GM20431 (cell line): ENCODE results near the gene TMEM254.
"Not testable (repeated sequence)": the region's sequence is repeated elsewhere in the genome, so short reads cannot be mapped to it uniquely, and the experiment has no call there.

Source experiments
- in situ Hi-C: fragments of 300-500 bp; cut with MseI, MboI; formaldehyde crosslinking; loops from one replicate; pipeline ENCODE4 v1.15.0; 2020; ENCODE audit warnings: low sequenced_read_pairs; ENCODE audit not compliant: unreplicated experiment

The TMEM254 gene

DNA sequence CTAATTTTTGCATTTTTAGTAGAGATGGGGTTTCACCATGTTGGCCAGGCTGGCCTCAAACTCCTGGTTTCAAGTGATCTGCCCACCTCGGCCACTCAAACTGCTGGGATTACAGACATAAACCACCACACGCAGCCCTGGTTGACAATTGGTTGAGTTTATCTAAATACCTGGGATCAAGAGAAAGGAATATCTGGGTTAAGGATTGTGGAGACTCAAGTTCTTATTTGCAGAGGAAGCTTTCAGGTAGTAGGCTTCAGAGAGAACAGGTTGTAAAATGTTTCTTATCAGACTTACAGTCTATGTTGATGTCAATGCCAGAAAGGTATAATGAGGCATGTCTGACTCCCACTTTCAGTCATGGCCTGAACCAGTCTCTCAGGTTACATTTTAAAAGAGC, 5.9 kb upstream of the TMEM254 start:
- in situ Hi-C loops = no loop called here

DNA sequence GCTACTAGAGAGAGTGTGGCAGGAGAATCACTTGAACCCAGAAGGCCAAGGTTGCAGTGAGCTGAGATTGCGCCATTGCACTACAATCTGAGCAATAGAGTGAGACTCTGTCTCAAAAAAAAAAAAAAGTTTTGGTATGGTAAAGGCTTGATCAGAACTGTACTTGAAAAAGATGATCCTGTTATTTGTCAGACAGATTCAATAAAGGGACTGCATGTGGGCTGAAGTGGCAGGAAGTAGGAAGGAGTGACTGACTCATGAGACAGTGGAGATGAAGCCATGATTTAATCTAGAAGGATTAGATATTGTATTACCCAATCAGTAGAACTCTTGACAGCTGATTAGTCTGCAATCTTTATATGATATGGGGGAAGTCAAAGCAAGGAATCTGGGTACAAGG, 2.7 kb upstream of the TMEM254 start:
- in situ Hi-C loops = no loop called here

DNA sequence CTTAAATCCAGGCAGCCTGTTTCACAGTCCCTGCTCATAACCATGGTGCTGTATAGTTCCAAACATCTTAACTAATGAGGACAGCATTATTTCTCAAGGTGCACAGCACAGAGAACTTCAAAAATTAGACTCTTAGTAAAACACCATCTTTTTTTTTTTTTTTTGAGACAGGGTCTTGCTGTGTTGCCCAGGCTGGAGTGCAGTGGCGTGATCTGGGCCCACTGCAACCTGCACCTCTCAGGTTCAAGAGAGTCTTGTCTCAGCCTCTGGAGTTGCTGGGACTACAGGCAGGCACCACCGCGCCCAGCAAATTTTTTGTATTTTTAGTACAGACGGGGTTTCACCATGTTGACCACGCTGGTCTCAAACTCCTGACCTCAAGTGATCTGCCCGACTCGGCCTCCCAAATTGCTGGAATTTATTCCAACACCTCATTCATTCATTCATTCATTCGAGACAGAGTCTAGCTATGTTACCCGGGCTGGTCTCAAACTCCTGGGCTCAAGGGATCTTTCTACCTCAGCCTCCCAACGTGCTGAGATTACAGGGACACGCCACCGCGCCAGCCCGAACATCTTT, 507 bp upstream of the TMEM254 start:
- in situ Hi-C loops = no loop called here

DNA sequence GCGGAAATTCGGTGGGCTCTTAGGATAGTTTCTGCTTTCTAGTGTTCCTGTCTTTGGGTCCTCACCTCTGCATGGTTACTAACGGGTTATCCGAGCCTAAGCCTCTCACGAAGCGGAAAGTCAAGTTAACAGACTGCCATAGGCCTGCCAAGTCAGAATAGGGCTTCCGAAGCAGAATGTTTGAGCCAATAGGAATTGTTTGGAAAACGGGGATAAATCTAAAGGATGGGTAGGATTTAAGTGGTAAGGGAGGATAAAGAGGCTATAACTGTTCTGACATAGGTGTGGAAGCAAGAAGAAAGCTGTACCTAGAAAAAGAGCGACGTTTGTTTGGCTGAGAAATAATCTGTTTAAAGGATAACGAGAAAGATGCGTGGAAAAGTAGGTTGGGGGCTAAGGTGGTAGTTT, 851 bp downstream of the TMEM254 start:
- in situ Hi-C loops = no loop called here

DNA sequence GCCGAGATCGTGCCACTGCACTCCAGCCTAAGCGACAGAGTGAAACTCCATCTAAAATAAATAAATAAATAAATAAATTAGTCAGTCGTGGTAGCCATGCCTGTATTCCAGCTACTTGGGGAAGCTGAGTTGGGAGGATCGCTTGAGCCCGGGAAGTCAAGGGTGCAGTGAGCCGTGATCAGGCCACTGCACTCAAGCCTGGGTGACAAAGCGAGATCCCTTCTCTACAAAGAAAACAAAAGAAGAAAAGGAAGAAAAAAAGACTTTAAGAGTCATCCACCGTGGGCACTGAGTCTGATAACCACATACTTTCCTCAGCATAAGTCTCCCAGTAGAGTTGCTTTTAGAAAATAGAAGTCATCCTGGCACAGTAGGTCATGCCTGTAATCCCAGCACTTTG, 2.6 kb downstream of the TMEM254 start:
- in situ Hi-C loops = no loop called here

DNA sequence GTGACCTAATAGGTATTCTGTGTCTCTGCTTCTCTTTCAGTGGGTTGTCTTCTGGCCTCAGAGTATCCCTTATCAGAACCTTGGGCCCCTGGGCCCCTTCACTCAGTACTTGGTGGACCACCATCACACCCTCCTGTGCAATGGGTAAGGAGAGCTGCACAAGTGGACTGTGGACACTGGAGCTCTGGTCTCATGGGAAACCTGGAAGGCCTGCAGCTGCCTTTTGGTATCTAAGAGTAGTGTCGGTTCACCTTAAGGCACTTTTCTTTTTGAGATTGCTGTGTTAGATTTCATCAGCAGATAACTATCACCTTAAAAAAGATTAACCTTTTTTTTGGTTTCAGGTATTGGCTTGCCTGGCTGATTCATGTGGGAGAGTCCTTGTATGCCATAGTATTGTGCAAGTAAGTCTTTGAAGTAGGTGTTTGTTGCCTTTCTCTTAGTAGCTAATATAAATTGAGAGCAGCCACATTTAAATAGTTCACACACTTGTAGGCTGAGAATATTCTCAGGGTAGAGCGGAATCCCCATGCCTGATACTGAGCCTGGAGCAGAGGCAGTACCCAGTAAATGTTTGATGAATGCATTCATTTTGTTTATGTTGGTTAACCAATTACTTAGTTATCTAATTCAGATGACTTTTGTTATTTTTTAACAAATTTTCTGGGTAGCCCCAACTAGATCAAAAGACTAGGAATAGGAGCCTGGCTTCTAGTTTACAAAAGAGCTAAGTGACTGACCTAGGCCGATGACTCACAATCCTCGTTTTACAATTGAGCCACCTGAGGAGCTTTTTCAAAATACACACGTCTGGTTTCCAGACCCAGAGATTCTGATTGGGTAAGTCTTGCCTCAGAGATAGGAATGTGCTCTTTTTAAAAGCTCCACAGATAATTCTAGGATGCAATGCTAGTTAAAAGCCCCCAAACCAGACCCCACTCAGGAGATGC, 3.6 kb downstream of the TMEM254 start:
- in situ Hi-C loops = no loop called here

DNA sequence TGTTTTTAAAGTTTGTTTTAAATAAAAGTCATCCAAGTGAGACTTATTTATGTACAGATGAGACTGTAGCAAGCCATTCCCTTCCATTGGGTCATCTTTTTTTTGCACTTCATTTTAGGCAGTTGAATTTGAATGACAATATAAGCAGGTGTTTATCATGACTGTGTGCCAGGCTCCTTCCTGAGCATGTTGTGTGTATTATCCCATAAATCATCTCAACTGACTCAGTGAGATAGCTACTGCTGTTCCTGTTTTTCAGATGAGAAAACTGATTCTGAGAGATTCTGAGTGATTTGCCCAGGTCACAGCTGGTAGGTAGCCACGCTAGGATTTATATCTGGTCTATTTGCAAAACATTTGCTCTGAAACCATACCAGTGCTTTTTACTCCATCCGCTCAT, 11.7 kb downstream of the TMEM254 start:
- in situ Hi-C loops = no loop called here

DNA sequence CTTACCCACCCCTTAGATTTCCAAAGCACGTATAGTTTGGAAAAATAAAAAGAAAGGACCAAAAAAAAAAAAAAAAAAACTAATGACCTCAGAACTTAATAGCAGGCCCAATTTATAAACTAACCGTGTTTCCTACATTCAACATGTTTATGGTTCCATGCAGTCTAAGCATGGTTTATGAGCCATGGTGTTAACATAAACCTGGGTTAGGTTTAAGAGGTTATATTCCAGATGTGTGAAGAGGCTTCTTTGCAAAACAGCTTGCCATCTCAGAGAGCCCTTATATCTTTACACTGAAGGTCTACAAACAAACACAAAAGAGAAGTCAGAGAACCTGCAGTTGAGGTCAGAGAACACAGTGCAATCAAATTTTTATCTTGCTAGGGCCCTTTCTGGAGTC, 15.8 kb downstream of the TMEM254 start:
- in situ Hi-C loops = no loop called here

DNA sequence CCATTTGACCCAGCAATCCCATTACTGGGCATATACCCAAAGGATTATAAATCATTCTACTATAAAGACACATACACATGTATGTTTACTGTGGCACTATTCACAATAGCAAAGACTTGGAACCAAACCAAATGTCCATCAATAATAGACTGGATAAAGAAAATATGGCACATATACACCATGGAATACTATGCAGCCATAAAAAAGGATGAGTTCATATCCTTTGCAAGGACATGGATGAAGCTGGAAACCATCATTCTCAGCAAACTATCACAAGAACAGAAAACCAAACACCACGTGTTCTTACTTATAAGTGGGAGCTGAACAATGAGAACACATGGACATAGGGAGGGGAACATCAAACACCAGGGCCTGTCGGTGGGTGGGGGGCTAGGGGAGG, 19.8 kb downstream of the TMEM254 start:
- in situ Hi-C loops = not testable (repeated sequence)

DNA sequence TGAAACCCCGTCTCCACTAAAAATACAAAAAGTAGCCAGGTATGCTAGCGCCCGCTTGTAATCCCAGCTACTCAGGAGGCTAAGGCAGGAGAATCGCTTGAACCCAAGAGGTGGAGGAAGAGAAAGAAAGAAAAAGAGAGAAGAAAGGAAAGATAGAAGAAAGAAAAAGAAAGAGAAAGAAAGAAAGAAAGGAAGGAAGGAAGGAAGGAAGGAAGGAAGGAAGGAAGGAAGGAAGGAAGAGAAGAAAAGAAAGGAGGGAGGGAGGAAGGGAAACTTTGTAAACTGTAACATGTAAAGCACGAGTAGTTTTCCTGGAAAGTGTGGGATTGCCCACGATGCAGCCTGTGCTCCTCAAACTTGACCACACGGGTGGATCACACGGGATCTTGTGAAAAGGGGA, 20.8 kb downstream of the TMEM254 start:
- in situ Hi-C loops = not testable (repeated sequence)

DNA sequence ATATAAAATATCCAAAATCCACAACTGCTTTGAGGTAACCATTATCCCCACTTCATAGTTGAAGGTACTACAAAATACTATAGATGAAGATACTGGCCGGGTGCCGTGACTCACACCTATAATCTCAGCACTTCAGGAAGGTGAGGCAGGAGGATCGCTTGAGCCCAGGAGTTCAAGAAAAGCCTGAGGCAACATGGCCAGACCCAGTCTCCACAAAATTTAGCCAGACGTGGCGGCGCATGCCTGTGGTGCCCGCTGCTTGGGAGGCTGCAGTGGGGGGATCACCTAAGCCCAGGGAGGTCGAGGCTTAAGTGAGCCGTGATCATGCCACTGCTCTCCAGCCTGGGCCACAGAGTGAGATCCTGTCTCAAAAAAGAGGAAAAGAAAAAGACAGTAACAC, 21.7 kb downstream of the TMEM254 start:
- in situ Hi-C loops = no loop called here

DNA sequence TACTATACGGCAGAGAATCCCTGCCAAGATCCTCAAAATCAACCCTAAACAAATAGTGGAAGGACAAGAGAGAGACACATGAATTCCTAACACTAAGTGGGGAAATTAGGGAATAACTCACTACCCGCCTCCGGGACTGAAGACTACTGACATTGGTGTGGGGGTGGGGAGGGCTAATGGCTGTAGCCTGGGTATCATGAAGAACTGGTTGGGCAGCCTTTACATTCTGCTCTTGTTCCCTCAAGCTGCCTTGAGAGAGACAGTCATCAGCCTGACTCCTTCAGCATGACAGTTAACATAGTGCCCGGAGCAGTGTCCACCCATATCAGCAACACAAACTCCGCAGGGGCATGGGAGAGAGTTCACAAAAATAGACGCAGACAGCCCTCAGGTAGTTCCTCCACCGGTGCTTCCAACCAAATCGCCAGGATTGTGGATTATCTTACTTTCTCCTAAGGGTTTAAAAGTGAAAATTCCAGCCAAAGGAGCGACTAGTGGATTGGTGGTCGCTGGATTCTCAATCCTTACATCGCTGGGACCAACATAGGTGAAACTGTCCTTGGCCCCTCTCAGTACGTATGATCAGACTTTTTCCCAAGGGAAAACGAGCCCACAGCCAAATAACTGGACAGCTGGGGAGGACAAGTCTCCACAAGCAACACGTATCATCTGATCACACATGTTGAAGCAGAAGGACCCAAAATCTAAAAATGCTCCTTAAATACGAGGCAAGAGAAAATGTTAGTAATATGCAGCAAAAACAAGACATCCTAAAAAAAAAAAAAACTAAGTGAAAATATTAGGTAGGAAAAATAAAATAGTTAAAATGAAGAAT, 22.6 kb downstream of the TMEM254 start:
- in situ Hi-C loops = no loop called here

DNA sequence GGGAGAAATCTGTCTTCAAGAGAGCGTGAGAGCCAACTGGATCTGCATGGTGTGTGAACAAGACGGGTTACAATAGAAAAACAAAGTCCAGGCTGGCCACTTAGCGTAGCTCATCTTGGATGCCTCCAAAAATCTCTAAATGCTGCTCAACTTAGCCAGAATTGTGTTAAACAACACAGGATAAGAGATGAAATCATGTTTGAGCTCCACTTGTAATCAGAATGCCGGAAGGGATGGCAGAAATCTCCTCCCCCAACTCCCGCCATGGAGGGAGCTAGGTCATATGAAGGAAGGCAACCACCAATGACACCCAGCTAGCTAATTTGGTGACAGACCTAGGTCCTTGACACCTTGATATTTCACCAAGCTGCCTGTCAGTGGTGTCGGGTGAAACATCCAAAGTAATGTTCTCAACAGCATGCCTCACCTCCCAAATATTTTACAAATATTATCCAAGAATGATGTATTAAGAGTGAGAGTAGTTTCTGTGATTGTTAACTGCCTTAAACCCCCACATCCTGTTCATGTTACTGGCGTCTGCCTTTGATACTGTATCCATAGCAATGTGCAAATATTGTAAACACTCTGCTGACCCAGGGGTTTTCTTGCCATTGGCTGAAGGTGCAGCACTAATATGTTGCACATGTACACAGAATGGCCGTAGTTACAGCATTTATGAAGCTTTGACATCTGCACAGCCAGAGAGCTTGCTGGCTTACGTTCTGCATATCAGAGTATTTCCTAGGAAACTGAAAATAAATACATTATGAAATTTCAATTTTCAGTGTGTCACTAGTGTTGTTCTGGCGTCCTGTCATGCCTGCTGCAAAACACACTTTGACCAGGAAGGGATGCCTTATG, 25.8 kb downstream of the TMEM254 start:
- in situ Hi-C loops = no loop called here

DNA sequence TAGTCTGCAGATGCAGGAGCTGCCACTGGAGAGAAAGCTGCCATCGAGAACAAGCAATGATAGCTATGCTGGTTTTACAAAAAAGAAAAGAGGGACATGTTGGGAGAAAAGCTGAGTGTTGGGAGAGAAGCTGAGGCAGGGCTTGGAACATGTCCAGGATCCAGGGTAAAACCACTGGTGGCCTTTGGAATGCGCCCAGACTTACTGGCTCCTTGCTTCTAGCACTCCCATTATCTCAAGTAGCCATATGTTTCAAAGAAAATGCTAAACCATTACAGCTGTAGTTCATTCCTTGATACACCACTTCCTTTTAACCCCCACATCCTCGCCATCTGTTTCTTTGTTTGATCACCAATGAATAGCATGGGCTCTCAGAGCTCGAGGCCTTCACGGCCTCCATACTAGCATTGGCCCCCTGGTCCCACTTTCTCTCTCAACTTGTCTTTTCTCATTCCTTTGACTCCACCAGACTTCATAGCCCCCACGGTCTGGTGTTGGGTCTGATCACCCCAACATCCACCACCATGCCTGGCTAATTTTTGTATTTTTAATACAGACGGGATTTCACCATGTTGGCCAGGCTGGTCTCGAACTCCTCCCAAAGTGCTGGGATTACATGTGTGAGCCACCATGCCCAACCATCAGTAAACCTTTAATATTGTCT, 30.2 kb downstream of the TMEM254 start:
- in situ Hi-C loops = no loop called here

DNA sequence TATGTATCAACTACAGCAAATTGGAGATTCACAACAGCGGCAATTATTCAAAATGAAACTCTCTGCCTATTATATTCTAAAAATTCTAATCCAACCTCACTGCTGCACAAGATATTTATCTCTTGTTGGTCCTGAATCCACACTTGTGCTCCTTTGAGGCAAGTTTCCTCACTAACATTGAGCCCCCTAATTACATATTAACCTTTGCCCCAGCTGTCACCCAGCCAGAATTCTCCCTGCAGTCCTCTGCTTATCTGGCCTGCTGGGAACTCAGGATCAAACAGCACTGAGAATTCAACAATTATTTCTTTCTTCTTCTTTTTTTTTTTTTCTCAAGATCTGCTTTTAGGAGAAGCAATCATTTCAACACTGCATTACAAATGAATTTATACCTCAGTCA, 32.5 kb downstream of the TMEM254 start:
- in situ Hi-C loops = no loop called here

DNA sequence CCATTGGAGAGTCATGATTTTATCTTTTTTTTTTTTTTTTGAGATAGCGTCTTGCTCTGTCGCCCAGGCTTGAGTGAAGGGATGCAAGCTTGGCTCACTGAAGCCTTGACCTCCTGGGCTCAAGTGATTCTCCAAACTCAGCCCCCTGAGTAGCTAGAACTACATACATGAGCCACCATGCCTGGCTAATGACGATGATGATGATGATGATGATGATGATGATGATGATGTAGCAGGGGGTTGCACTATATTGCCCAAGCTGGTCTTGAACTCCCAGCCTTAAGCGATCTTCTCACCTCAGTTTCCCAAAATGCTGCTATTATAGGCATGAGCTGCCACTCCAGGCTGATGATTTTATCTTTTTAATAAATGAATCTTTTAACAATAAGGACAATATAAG, 40.2 kb downstream of the TMEM254 start:
- in situ Hi-C loops = no loop called here

DNA sequence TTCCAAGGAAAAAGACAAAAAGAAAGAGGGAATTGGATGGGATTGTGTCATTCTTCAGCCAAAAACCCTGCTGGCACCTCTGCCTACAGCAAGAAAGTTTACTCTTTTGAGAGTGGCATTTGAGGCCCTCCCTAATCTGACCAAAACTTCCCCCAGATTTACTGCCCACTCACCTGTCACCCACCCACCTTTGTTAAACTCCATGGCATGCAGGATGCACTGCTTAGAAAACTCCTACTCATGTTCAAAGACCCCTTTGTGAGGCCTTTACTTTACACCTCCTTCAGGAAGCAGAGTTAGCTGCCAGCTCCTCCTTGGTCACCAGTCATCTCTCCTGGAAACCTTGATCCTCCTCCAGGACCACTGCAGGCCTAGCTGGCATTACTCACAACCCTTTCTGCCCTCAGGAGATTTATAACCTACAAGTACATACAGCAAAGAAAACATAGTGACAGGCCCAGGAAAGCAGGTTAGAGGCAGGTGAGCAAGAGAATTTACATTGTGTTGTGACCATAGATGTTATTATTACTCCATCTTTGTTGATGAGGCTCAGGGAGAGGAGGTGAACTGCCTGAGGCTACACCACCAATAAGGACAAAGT, 43.7 kb downstream of the TMEM254 start:
- in situ Hi-C loops = no loop called here

DNA sequence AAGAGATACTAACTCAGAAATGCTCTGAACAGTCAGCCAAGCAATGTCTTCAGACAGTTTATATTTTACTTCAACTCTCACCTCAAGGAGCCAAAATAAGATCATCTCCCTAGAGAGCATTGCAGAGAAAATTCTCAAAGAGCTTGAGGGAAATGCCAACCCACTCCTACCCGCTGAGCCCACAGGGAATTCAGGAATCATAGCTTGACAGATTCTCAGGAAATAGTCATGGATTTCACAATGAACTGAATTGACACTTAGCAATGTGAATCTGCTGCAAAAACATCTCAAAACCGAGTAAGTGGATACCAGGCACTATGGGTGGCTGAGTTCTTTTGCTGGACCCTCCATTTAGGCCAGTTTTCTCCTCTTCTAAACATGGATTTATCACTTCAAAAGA, 44.3 kb downstream of the TMEM254 start:
- in situ Hi-C loops = no loop called here

DNA sequence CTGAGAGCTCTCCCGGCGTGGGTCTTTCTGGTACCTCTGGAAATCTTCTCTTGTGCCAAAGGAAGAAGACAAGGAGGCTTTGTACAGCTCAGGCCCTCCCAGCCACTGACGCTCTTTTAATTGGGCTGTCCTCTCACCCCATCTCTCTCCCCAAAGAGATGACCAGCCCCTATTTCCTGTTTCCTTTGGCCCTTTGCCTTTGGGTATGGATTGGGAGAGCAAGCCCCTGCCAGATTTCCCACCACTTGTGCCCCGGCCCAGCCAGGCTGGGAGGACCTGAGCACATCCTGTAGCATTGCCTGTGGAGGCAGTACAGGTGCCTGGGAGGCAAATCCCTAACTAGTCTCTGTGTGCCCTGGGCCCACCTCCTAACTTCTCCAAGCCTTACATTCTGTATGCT, 48.4 kb downstream of the TMEM254 start:
- in situ Hi-C loops = no loop called here
